HG03196 (cell line): ENCODE results near the gene PTX4.

ENCODE experiments used
- ATAC-seq: cut with Tn5 transposase; IDR thresholded peaks from one replicate; pipeline ENCODE4 v1.9.1; 2021; ENCODE audit not compliant: unreplicated experiment

Gene PTX4

GRCh38 chr16:1464894-1465566, 23.7 kb downstream of the PTX4 start:
- ATAC-seq, result no peak

DNA sequence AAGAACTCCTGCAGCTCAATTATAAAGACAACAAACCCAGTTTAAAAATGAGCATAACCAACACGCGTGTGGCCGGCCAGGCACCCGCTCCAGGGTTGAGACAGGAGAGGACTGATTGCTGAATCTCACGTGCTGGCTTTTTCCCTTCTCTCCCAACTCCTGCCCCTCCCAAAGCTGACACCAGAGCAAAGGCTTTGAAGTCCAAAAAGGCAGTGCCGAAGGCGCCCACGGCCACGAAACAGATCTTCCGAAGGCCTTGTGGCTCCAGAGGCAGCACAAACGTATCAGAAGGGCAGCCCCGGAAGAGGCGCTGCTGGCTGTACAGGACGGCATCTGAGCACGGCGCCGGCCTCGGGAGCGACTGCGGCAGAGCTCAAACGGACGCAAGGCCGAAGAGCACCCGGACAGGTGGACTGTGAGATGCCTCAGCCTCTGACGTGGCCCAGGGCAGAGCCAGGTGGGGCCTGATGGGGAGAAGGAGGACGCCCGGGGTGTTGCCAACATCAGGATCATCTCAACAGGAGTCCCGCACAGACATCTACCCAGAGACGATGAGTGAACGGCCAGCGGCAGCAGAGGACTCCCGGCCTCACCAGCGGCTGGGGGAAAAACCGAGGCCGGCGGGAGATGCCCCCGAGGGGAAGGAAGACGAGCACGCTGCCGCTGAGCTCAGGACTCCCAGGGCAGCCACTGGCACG, 24.4 kb downstream of the PTX4 start:
- no peak for ATAC-seq

DNA sequence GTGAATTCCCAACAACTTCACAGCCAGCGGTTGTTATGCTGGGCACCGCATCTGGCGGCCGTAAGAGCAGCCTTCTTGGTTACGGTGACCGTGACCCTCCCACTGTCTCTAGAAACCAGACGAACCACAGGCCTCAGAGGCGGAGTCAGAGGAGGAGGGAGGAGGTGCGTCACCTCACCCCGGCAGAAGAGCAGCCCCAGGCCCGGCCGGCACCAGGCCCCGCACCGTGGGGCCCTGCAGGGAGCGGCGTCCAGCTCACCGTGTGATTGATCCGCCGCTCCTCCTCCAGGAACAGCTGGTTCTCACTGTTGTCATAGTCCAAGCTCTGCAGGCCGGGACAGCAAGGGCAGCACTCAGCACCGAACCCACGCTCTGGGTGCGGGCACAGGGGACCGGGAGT, 27.6 kb downstream of the PTX4 start:
- no peak for ATAC-seq

- ATAC-seq, result no peak
Observed at GRCh38 chr16:1460602-1461138, 28.1 kb downstream of the PTX4 start.

- no peak for ATAC-seq
Observed at GRCh38 chr16:1459967-1460366, 28.8 kb downstream of the PTX4 start.

DNA sequence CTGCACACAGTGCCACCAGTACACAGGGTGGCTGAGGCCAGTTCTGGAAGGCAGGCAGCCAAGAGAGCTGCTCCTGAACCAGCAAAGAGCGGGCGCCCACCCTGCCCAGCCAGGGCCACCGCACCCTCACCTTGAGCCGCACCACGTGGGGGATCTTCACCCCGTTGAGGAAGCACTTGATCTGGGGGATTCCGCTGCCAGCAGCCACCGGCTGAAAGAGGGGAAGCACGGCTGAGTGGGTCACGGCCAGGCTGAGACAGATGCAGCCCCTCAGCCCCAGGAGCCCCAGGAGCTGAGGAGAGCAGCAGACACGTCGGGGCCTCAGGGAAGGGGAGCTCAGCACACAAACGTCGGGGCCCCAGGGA, 29.8 kb downstream of the PTX4 start:
- no peak for ATAC-seq

GRCh38 chr16:1458336-1458976, 30.3 kb downstream of the PTX4 start:
- no peak for ATAC-seq

DNA sequence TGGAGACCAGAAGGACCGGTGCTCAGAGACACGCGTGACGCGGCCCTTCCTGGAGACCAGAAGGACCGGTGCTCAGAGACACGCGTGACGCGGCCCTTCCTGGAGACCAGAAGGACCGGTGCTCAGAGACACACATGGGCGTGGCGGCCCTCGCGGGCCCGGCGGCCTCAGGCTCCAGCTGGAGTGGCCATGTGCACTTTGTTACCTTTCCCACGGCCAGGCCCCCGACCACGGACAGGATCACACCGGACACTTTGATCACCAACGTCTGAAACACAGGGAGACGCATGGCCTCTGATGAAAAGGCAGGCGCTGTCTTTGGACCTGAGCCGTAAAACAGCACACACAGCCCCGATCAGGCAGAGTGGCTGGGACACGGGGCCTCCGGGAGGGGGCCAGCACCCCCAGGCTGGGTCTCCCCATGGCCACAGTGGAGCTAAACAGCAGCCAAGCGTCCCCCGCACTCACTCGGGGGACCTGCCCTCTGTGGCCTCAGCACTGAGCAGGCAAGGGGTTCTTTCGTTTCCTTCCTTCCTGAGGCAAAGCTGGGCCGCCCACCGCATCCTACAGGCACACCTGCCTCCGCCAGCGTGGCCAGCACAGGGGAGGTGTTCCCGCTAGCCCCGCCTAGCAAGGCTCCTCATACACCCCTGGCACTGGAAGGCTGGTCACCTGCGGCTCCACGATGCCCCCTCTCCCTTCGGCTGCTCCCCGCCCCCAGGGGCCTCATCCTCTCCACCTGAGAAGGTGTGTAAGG, 31.1 kb downstream of the PTX4 start:
- no peak for ATAC-seq

DNA sequence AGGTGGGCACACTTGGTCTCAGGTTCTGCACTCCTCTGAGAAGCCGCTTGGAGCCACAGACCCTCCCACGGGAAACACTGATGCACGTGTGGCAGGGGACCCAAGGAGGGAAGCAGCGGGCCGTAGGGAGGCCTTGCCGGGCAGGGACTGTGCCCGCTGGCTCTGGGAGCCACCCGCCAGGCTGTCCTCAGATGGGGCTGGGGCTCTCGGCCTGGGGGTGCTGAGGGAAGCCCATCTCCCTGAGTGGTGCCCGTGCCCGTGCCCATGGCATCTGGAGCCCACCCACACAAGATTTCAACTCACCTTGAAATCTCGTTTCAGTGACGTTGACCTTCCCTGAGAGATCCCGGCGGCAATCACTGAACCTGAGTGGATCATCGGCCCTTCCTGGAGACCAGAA, 31.8 kb downstream of the PTX4 start:
- ATAC-seq, result no peak

DNA sequence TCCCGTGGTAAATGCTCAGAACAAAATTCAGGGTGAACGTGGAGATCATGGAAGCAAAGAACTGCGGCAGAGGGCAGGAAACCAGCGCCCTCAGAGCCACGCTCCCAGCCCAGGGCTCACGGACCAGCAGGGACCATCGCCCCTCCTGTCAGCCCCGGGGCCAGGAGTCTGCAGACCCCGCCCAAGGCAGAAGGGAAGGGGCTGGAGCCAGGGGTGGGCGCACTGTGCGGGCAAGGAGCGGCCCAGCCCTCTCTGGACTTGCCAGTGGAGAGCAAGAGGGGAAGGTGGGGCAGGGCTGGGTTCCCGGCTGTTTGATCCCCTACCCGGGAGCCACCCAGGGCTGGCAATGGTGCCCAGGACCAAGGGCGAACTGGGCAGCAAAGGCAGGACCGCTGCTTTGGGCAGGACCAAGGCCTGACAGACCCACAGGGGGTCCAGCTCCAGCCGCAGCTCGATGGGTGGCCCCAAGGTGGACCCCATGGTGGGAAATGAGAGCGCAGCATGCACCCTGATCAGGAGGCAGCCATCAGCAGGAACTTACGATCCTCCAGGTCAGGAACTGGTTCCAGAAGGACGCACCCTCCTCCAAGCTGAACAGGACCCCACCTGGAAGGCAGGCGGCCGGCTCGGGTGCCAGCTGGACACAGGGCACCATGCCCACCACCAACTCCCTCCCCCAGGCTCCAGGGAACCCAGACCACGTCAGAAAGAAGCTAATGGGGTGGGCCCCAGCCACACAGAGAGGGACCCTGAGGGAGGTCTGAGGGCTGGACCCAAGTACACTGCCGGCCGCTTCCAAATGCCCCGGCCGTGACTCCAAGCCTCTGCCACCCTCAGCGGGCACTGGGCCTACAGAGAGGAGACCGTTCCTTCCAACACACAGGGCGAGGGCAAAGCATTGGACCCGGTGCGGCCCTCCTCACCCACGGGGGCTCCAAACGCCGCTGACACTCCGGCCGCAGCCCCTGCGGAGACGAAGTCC, 33.3 kb downstream of the PTX4 start:
- no peak for ATAC-seq

- no peak for ATAC-seq
Observed at GRCh38 chr16:1454561-1454960, 34.2 kb downstream of the PTX4 start.

GRCh38 chr16:1453316-1453715, 35.4 kb downstream of the PTX4 start:
- no peak for ATAC-seq

DNA sequence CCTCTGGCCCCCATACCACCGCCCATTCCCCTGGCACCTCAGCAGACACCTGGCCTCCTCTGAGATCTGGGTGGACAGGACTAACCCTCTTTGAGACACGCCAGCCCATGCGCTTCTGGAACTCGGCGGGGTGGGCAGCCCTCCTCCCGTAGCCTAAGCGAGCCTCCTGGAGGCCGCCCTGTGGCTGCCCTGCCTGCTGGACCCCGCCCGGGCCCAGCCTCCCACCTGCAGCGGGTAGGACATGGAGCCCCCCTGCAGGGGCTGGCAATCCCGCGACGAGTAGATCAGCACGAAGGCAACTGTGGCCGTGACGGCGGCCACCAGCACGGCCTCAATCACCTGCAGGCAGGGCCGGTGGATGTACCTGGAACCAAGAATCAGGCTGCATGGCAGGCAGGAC, 36.2 kb downstream of the PTX4 start:
- ATAC-seq, result no peak

- ATAC-seq, result no peak
Observed at GRCh38 chr16:1451702-1452392, 36.9 kb downstream of the PTX4 start.

GRCh38 chr16:1450841-1451240, 37.9 kb downstream of the PTX4 start:
- ATAC-seq, result no peak

DNA sequence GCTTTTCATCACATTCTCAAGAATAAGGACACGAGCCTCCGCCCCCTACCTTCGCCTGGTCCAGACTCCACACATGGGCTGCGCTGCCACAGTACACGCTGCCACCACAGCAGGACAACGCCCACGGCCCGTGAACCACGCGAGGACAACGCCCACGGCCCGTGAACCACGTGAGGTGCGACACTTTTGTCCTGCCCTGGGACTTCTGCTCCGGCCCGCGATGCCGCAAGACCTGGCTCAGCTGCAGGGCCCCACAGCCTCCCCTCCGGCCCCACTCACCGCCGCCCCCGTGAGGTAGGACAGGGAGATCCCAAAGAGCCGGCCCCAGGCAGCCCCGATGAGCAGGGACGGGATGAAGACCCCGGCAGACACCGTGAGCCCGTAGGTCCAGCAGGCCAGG, 38.5 kb downstream of the PTX4 start:
- no peak for ATAC-seq

- no peak for ATAC-seq
Observed at GRCh38 chr16:1449201-1449788, 39.4 kb downstream of the PTX4 start.

- no peak for ATAC-seq
Observed at GRCh38 chr16:1448536-1449116, 40.1 kb downstream of the PTX4 start.

DNA sequence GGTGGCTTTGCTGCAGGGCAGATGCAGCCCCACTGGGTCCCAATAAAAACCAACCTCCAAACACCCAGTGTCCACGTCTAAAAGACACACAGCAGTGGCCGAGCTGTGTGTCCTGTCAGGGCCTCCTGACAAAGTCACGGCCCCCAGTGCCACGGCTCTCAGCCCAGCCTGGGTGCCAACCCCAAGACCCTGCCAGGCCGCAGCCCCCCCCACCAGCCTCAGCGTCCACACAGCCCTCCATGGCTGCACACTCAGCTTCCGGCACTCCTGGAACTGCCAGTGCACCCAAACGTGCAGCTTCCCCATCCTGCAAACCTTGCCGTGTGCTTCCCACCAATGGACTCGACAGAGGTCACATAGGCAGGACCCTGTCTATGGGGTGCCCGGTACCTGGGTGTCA, 40.8 kb downstream of the PTX4 start:
- no peak for ATAC-seq
